Panc1 (cell line): ENCODE measurements around the gene CD99. TPM values are rescaled to one million over a fixed set of nuclear protein-coding genes. Genes with fewer than 3 reads are reported as not detected.

Source experiments
- ATAC-seq: fragments of 200-7000 bp; cut with Tn5 transposase; 2 replicates; pipeline ENCODE4 v1.9.1; 2020; ENCODE audit warnings: mild to moderate bottlenecking, moderate library complexity
- BruUV-seq: library from RNA; stranded (reverse); fragments of 400-500 nt; replicated peaks from 2 replicates; lab custom pipeline; 2021; lab: Mats Ljungman, UMichigan
- CTCF ChIA-PET: fragments of 300-600 bp; sonication (Branson Sonifier 250); formaldehyde crosslinking; loops from one replicate; lab custom pipeline; 2022; ENCODE audit warnings: antibody characterized with exemption; lab: Charles Lee
- POLR2A ChIA-PET: fragments of 300-600 bp; sonication (Branson Sonifier 250); formaldehyde crosslinking; loops from one replicate; lab custom pipeline; 2022; ENCODE audit warnings: antibody characterized with exemption; lab: Charles Lee
- DNase-seq: peaks from one replicate; pipeline ENCODE4 v3.0.0-alpha.2; 2010; ENCODE audit warnings: low read depth, low spot score
- H3K27ac ChIP-seq: 2 replicates; pipeline ENCODE4 v1.5.1; 2011; ENCODE audit warnings: mild to moderate bottlenecking, low read length, inconsistent platforms
- H3K27me3 ChIP-seq: fragments of 200-500 bp; sonication (Bioruptor generic); 2 replicates; pipeline ENCODE4 v1.6.0; 2014; ENCODE audit warnings: low read length, inconsistent platforms; ENCODE audit not compliant: control insufficient read depth, insufficient read depth
- H3K36me3 ChIP-seq: fragments of 200-500 bp; sonication (Bioruptor generic); 2 replicates; pipeline ENCODE4 v1.5.1; 2014; ENCODE audit warnings: inconsistent platforms, mild to moderate bottlenecking, low read length, moderate library complexity; ENCODE audit not compliant: control insufficient read depth, insufficient read depth
- H3K4me1 ChIP-seq: 2 replicates; pipeline ENCODE4 v1.5.1; 2011; ENCODE audit warnings: inconsistent platforms, mild to moderate bottlenecking, low read length, moderate library complexity; ENCODE audit not compliant: control insufficient read depth, insufficient read depth
- H3K4me3 ChIP-seq, 2 experiments: 2 replicates each; pipeline ENCODE4 v1.5.1; 2011 to 2012; ENCODE audit warnings: low read depth in 2 of 2, low read length in 2 of 2, mild to moderate bottlenecking in 2 of 2, inconsistent platforms in 1 of 2, moderate library complexity in 1 of 2
- H3K9me3 ChIP-seq: fragments of 200-500 bp; sonication (Bioruptor generic); 2 replicates; pipeline ENCODE4 v1.5.1; 2014; ENCODE audit warnings: low read depth, mild to moderate bottlenecking, inconsistent platforms, low read length, moderate library complexity; ENCODE audit not compliant: control insufficient read depth, insufficient read depth
- CTCF ChIP-seq: fragments of 450-650 bp; IDR thresholded peaks from 2 replicates; pipeline ENCODE4 v1.5.1; 2017; ENCODE audit warnings: mild to moderate bottlenecking
- POLR2AphosphoS5 ChIP-seq: IDR thresholded peaks from 2 replicates; pipeline ENCODE4 v1.6.1; 2012; ENCODE audit warnings: mild to moderate bottlenecking, low read depth, low read length, moderate library complexity
- REST ChIP-seq, 2 experiments: IDR thresholded peaks; 2 replicates each; pipeline ENCODE4 v1.6.1; 2011 to 2012; ENCODE audit warnings: low read depth in 2 of 2, control low read depth in 1 of 2, low read length in 1 of 2, mild to moderate bottlenecking in 1 of 2, moderate library complexity in 1 of 2; ENCODE audit not compliant: insufficient read depth in 1 of 2
- SIN3A ChIP-seq: IDR thresholded peaks from 2 replicates; pipeline ENCODE4 v1.6.1; 2012; ENCODE audit warnings: low read depth, mild to moderate bottlenecking, low read length, moderate library complexity, borderline replicate concordance; ENCODE audit not compliant: insufficient read depth
- TCF7L2 ChIP-seq: IDR thresholded peaks from 2 replicates; pipeline ENCODE4 v1.6.1; 2011; ENCODE audit warnings: mild to moderate bottlenecking, low read depth, low read length, inconsistent platforms
- in situ Hi-C: cut with HindIII; loops from 2 replicates; pipeline ENCODE4 v1.10.0; 2016; ENCODE audit warnings: low sequenced_read_pairs, low pct_unique_long_range_greater_than_20kb
- intact Hi-C: fragments of 100-400 bp; cut with micrococcal nuclease; formaldehyde crosslinking; loops from one replicate; pipeline ENCODE4 v1.10.0; 2022; ENCODE audit not compliant: unreplicated experiment
- total RNA-seq: library from RNA; stranded (reverse); gene quantifications from one replicate; pipeline ENCODE4 v1.2.1, GENCODE V29; 2021; ENCODE audit not compliant: unreplicated experiment

The CD99 gene
- total RNA-seq, 1 experiment from 2014 or later, result 67.6 TPM

GRCh38 chrX:2652106-2652505, 39.0 kb upstream of the CD99 start:
- TF ChIP-seq CTCF (peak; percentile 24; the same call in 1 of the 2 replicates), POLR2AphosphoS5 (no peak)
- ATAC-seq (no peak), DNase-seq (no peak)
- ChIA-PET POLR2A (no interaction called here), CTCF (no interaction called here)
- in situ Hi-C loops (no loop called here), intact Hi-C loops (no loop called here)
- Histone ChIP-seq H3K9me3 (no peaks in the 10 kb centered on the region), H3K36me3 (no peaks in the 10 kb centered on the region), H3K4me1 (no peaks in the 10 kb centered on the region), H3K27ac (no peak overlapping the region), H3K4me3 (no peak overlapping the region), H3K27me3 (no peaks in the 10 kb centered on the region)
- BruUV-seq, result no TSS peak

- TF ChIP-seq POLR2AphosphoS5 (no peak), SIN3A (no peak), TCF7L2 (no peak), CTCF (no peak), REST (IDR thresholded peaks at IDR 0.05; ENCODE audit: insufficient read depth in 1 of 2, low read depth in 2 of 2, low read length in 1 of 2) (no peak)
- BruUV-seq, result no TSS peak
Observed at GRCh38 chrX:2654436-2655340, 36.4 kb upstream of the CD99 start.

More at GRCh38 chrX:2654436-2655340, 36.4 kb upstream of the CD99 start:
- in situ Hi-C loops (no loop called here), intact Hi-C loops (no loop called here)
- H3K9me3 ChIP-seq, result no peaks in the 10 kb centered on the region
- H3K36me3 ChIP-seq, result no peaks in the 10 kb centered on the region
- no peak overlapping the region for H3K4me3 ChIP-seq
- no peaks in the 10 kb centered on the region for H3K27me3 ChIP-seq
- no peaks in the 10 kb centered on the region for H3K4me1 ChIP-seq
- ATAC-seq (no peak), DNase-seq (no peak)
- ChIA-PET POLR2A (no interaction called here), CTCF (no interaction called here)
- no peak overlapping the region for H3K27ac ChIP-seq
